OCI-LY7 (cell line): ENCODE data around the gene NFIX. TPM values are rescaled to one million over a fixed set of nuclear protein-coding genes. Genes with fewer than 3 reads are reported as not detected.

Experiments used
- BruUV-seq: library from RNA; stranded (reverse); fragments of 400-500 nt; replicated peaks from 2 replicates; lab custom pipeline; 2021; lab: Mats Ljungman, UMichigan
- CTCF ChIA-PET: fragments of 300-600 bp; sonication (Branson Sonifier 250); formaldehyde crosslinking; loops from one replicate; lab custom pipeline; 2022; ENCODE audit warnings: antibody characterized with exemption; ENCODE audit not compliant: unreplicated experiment; lab: Charles Lee
- POLR2A ChIA-PET: fragments of 300-600 bp; sonication (Branson Sonifier 250); formaldehyde crosslinking; loops from one replicate; lab custom pipeline; 2022; ENCODE audit warnings: antibody characterized with exemption; lab: Charles Lee
- DNase-seq: peaks from one replicate; pipeline ENCODE4 v3.0.0-alpha.2; 2015; ENCODE audit warnings: low spot score
- H2AFZ ChIP-seq: fragments of 200-600 bp; sonication (generic), shearing (Covaris generic); 2 replicates; pipeline ENCODE4 v1.6.1; 2014; ENCODE audit warnings: mild to moderate bottlenecking, antibody characterized with exemption, low read length, moderate library complexity
- H3K27ac ChIP-seq: fragments of 200-600 bp; sonication (generic); 2 replicates; pipeline ENCODE4 v1.5.1; 2014; ENCODE audit warnings: mixed run types, low read depth, mild to moderate bottlenecking, moderate library complexity, low read length, inconsistent platforms; ENCODE audit not compliant: poor library complexity, severe bottlenecking
- H3K36me3 ChIP-seq: fragments of 200-600 bp; sonication (generic); 2 replicates; pipeline ENCODE4 v1.6.1; 2014; ENCODE audit warnings: mild to moderate bottlenecking, antibody characterized with exemption, low read length, moderate library complexity, mixed read lengths; ENCODE audit not compliant: insufficient read depth
- H3K4me1 ChIP-seq: fragments of 200-600 bp; sonication (generic); 2 replicates; pipeline ENCODE4 v1.5.1; 2014; ENCODE audit warnings: mild to moderate bottlenecking, low read length; ENCODE audit not compliant: insufficient read depth, poor library complexity, severe bottlenecking
- H3K4me2 ChIP-seq: fragments of 200-600 bp; sonication (generic); 2 replicates; pipeline ENCODE4 v1.6.1; 2014; ENCODE audit warnings: mild to moderate bottlenecking, low read length
- H3K4me3 ChIP-seq: fragments of 200-600 bp; sonication (generic); 2 replicates; pipeline ENCODE4 v1.5.1; 2014; ENCODE audit warnings: mild to moderate bottlenecking, low read depth, low read length; ENCODE audit not compliant: poor library complexity, severe bottlenecking
- H3K79me2 ChIP-seq: fragments of 200-600 bp; sonication (generic); 2 replicates; pipeline ENCODE4 v1.6.1; 2016; ENCODE audit warnings: low read depth, mild to moderate bottlenecking, low read length, moderate library complexity, mixed read lengths; ENCODE audit not compliant: insufficient read depth
- H3K9me2 ChIP-seq: fragments of 200-600 bp; sonication (generic); 2 replicates; pipeline ENCODE4 v1.6.1; 2016; ENCODE audit warnings: mild to moderate bottlenecking, low read length, mixed read lengths; ENCODE audit not compliant: insufficient read depth
- H3K9me3 ChIP-seq: fragments of 200-600 bp; sonication (generic); 2 replicates; pipeline ENCODE4 v1.6.1; 2014; ENCODE audit warnings: mild to moderate bottlenecking, mixed run types, low read length, mixed read lengths
- H4K20me1 ChIP-seq: fragments of 200-600 bp; sonication (generic); 2 replicates; pipeline ENCODE4 v1.6.1; 2014; ENCODE audit warnings: mild to moderate bottlenecking, antibody characterized with exemption, low read length, moderate library complexity, mixed read lengths; ENCODE audit not compliant: insufficient read depth
- CTCF ChIP-seq: fragments of 200-600 bp; sonication (generic); conservative IDR thresholded peaks from 2 replicates; pipeline ENCODE4 v1.5.1; 2014; ENCODE audit warnings: mild to moderate bottlenecking, antibody characterized with exemption, low read length, moderate library complexity, mixed read lengths
- EZH2phosphoT487 ChIP-seq: fragments of 200-600 bp; sonication (generic); IDR thresholded peaks from 2 replicates; pipeline ENCODE4 v1.6.1; 2018; ENCODE audit warnings: low read depth, borderline replicate concordance, mild to moderate bottlenecking, mixed run types, antibody characterized with exemption, low read length, moderate library complexity, mixed read lengths
- intact Hi-C: fragments of 100-400 bp; cut with micrococcal nuclease; formaldehyde crosslinking; loops from one replicate; pipeline ENCODE4 v1.10.0; 2022; ENCODE audit not compliant: unreplicated experiment
- total RNA-seq, 2 experiments: library from RNA; depleted of rRNA in 1 of 2; stranded (reverse); fragments of >200 nt in 1 of 2; shearing (Covaris generic) in 1 of 2; gene quantifications; 2 replicates each; pipeline ENCODE4 v1.2.3, GENCODE V29; 2014 to 2022

NFIX gene
- total RNA-seq, 2 experiments from 2014 or later: 0.16 to 0.72 TPM

GRCh38 chr19:13090511-13091231 lies 95.4 kb downstream of the NFIX start:
- ChIA-PET CTCF (interaction anchor here (0.5 kb wide), 1 partner anchor 10 kb away, joined by 11 read pairs; no protein-coding TSS in a partner anchor), POLR2A (no interaction called here)
- BruUV-seq: no TSS peak
- H2AFZ ChIP-seq: no peak overlapping the region
- H3K36me3 ChIP-seq: no peaks in the 10 kb centered on the region
- H3K4me2 ChIP-seq: no peak overlapping the region
- H4K20me1 ChIP-seq: no peaks in the 10 kb centered on the region
- intact Hi-C loops: loop anchor here (5.0 kb wide), 1 partner anchor 58 kb away; no protein-coding TSS in a partner anchor
- no peak overlapping the region for H3K27ac ChIP-seq
- H3K9me3 ChIP-seq: no peaks in the 10 kb centered on the region
- no peaks in the 10 kb centered on the region for H3K9me2 ChIP-seq
- peaks cover 20% of the 10 kb centered on the region for H3K4me1 ChIP-seq
- TF ChIP-seq EZH2phosphoT487 (no peak), CTCF (no peak)
- H3K79me2 ChIP-seq: no peaks in the 10 kb centered on the region
- DNase-seq: no peak
- no peak overlapping the region for H3K4me3 ChIP-seq

- BruUV-seq: no TSS peak
- TF ChIP-seq CTCF: no peak
- intact Hi-C loops: loop anchor here (5.0 kb wide), 1 partner anchor 59 kb away; no protein-coding TSS in a partner anchor
- no peaks in the 10 kb centered on the region for H3K79me2 ChIP-seq
- H4K20me1 ChIP-seq: no peaks in the 10 kb centered on the region
- H3K27ac ChIP-seq: no peak overlapping the region
- ChIA-PET POLR2A (interaction anchor here (0.7 kb wide), 1 partner anchor 33 kb away, joined by 3 read pairs; no protein-coding TSS in a partner anchor), CTCF (interaction anchor here (0.5 kb wide), 1 partner anchor 9 kb away, joined by 11 read pairs; no protein-coding TSS in a partner anchor)
- H3K9me2 ChIP-seq: no peaks in the 10 kb centered on the region
- no peak overlapping the region for H3K4me2 ChIP-seq
- no peak overlapping the region for H3K4me3 ChIP-seq
- no peaks in the 10 kb centered on the region for H3K9me3 ChIP-seq
- no peak for DNase-seq
- H3K4me1 ChIP-seq: peaks cover 29% of the 10 kb centered on the region
- H2AFZ ChIP-seq: no peak overlapping the region
- no peaks in the 10 kb centered on the region for H3K36me3 ChIP-seq
Observed at GRCh38 chr19:13091400-13092157, 96.3 kb downstream of the NFIX start.
